MM.1S (cell line): ENCODE results near the gene MS4A7.

Experiments
- DNase-seq: peaks from one replicate; pipeline ENCODE4 v3.0.0-alpha.2; 2015
- H2AFZ ChIP-seq: fragments of 300-600 bp; sonication (generic); 2 replicates; pipeline ENCODE4 v1.6.0; 2016; ENCODE audit warnings: antibody characterized with exemption, low read length
- H3F3A ChIP-seq: fragments of 300-600 bp; sonication (generic); 2 replicates; pipeline ENCODE4 v1.6.1; 2016; ENCODE audit warnings: mild to moderate bottlenecking, antibody characterized with exemption, low read length, moderate library complexity, mixed read lengths; ENCODE audit not compliant: insufficient read depth
- H3K27ac ChIP-seq: fragments of 300-600 bp; sonication (generic); 2 replicates; pipeline ENCODE4 v1.5.1; 2016; ENCODE audit warnings: mild to moderate bottlenecking, low read length
- H3K27me3 ChIP-seq: fragments of 300-600 bp; sonication (generic); replicated peaks from 2 replicates; pipeline ENCODE4 v1.6.0; 2016; ENCODE audit warnings: low read length; ENCODE audit not compliant: insufficient read depth
- H3K36me3 ChIP-seq: fragments of 300-600 bp; sonication (generic); replicated peaks from 2 replicates; pipeline ENCODE4 v1.6.1; 2016; ENCODE audit warnings: mild to moderate bottlenecking, low read length, mixed read lengths; ENCODE audit not compliant: insufficient read depth
- H3K4me1 ChIP-seq: fragments of 300-600 bp; sonication (generic); 2 replicates; pipeline ENCODE4 v1.6.1; 2016; ENCODE audit warnings: low read length, mixed read lengths
- H3K4me2 ChIP-seq: fragments of 300-600 bp; sonication (generic); 2 replicates; pipeline ENCODE4 v1.6.0; 2016; ENCODE audit warnings: low read depth, low read length
- H3K4me3 ChIP-seq: fragments of 300-600 bp; sonication (generic); 2 replicates; pipeline ENCODE4 v1.5.1; 2016; ENCODE audit warnings: low read length, mixed read lengths
- H3K79me2 ChIP-seq: fragments of 300-600 bp; sonication (generic); 2 replicates; pipeline ENCODE4 v1.6.1; 2016; ENCODE audit warnings: mixed run types, low read length, mixed read lengths
- H3K9ac ChIP-seq: fragments of 300-600 bp; sonication (generic); 2 replicates; pipeline ENCODE4 v1.6.1; 2016; ENCODE audit warnings: low read length, mixed read lengths
- H3K9me2 ChIP-seq: fragments of 300-600 bp; sonication (generic); replicated peaks from 2 replicates; pipeline ENCODE4 v1.6.1; 2016; ENCODE audit warnings: mild to moderate bottlenecking, low read length, mixed read lengths; ENCODE audit not compliant: insufficient read depth
- H3K9me3 ChIP-seq: fragments of 300-600 bp; sonication (generic); replicated peaks from 2 replicates; pipeline ENCODE4 v1.6.1; 2016; ENCODE audit warnings: mild to moderate bottlenecking, low read length, mixed read lengths; ENCODE audit not compliant: insufficient read depth
- H4K20me1 ChIP-seq: fragments of 300-600 bp; sonication (generic); 2 replicates; pipeline ENCODE4 v1.6.1; 2016; ENCODE audit warnings: mild to moderate bottlenecking, low read length, moderate library complexity, mixed read lengths; ENCODE audit not compliant: insufficient read depth
- EZH2 ChIP-seq: fragments of 300-600 bp; sonication (generic); optimal IDR thresholded peaks from 2 replicates; pipeline ENCODE3; 2017; ENCODE audit warnings: low read depth, mild to moderate bottlenecking, antibody characterized with exemption, low read length, mixed read lengths
- EZH2phosphoT487 ChIP-seq: fragments of 300-600 bp; sonication (generic); IDR thresholded peaks from 2 replicates; pipeline ENCODE4 v1.6.1; 2018; ENCODE audit warnings: antibody characterized with exemption, low read length
- TF ChIP-seq, protein P1 (sequence below): fragments of 300-600 bp; sonication (generic); IDR thresholded peaks from 2 replicates; pipeline ENCODE4 v1.5.1; 2016; ENCODE audit warnings: antibody characterized with exemption, low read length, mixed read lengths

Gene MS4A7

GRCh38 chr11:60343094-60343704 is 35.1 kb upstream of the MS4A7 start:
- no peaks in the 10 kb centered on the region for H3K4me1 ChIP-seq
- no peak overlapping the region for H2AFZ ChIP-seq
- H3K9me2 ChIP-seq: no peaks in the 10 kb centered on the region
- H3K79me2 ChIP-seq: no peaks in the 10 kb centered on the region
- H3K4me2 ChIP-seq: no peak overlapping the region
- peak; percentile 44 for DNase-seq
- TF ChIP-seq, protein P1, sequence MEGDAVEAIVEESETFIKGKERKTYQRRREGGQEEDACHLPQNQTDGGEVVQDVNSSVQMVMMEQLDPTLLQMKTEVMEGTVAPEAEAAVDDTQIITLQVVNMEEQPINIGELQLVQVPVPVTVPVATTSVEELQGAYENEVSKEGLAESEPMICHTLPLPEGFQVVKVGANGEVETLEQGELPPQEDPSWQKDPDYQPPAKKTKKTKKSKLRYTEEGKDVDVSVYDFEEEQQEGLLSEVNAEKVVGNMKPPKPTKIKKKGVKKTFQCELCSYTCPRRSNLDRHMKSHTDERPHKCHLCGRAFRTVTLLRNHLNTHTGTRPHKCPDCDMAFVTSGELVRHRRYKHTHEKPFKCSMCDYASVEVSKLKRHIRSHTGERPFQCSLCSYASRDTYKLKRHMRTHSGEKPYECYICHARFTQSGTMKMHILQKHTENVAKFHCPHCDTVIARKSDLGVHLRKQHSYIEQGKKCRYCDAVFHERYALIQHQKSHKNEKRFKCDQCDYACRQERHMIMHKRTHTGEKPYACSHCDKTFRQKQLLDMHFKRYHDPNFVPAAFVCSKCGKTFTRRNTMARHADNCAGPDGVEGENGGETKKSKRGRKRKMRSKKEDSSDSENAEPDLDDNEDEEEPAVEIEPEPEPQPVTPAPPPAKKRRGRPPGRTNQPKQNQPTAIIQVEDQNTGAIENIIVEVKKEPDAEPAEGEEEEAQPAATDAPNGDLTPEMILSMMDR: peak; percentile 58
- TF ChIP-seq EZH2phosphoT487 (no peak), EZH2 (no peak)
- H3K27ac ChIP-seq: no peak overlapping the region
- no peaks in the 10 kb centered on the region for H4K20me1 ChIP-seq
- no peak overlapping the region for H3K9ac ChIP-seq
- no peaks in the 10 kb centered on the region for H3K9me3 ChIP-seq
- no peaks in the 10 kb centered on the region for H3F3A ChIP-seq
- no peak overlapping the region for H3K4me3 ChIP-seq
- no peaks in the 10 kb centered on the region for H3K27me3 ChIP-seq
- no peaks in the 10 kb centered on the region for H3K36me3 ChIP-seq

- Histone ChIP-seq H3K27ac (no peak overlapping the region), H3K36me3 (no peaks in the 10 kb centered on the region), H2AFZ (no peak overlapping the region), H3K9me2 (no peaks in the 10 kb centered on the region), H3K4me3 (no peak overlapping the region), H3K4me1 (no peaks in the 10 kb centered on the region), H4K20me1 (no peaks in the 10 kb centered on the region), H3K79me2 (no peaks in the 10 kb centered on the region), H3K27me3 (no peaks in the 10 kb centered on the region), H3K9me3 (no peaks in the 10 kb centered on the region), H3K4me2 (no peak overlapping the region), H3K9ac (no peak overlapping the region), H3F3A (no peaks in the 10 kb centered on the region)
- TF ChIP-seq EZH2phosphoT487 (no peak), EZH2 (no peak)
- TF ChIP-seq, protein P1: no peak
- no peak for DNase-seq
These were observed 34.2 kb upstream of the MS4A7 start for GRCh38 chr11:60344146-60344545.

DNA sequence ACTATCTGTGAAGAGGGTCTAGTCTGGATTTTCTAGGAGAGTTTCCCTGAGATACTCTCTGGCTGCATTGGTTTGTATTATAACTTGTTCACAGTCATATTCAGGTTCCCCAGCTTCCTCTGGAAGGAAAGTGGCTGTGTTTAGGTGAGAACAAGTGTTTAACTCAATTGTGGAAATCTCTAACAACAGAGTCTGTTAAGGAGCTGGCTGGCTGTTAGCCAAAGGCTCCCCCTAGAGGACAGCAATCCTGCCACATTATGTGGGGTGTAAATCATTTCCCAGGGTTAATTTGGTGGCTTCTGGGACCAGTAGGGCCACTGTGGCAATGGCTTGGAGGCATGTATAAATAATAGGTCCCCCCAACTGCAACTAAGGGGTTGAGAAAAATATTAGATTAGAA is 32.8 kb upstream of the MS4A7 start:
- Histone ChIP-seq H3K4me2 (no peak overlapping the region), H3K4me1 (no peaks in the 10 kb centered on the region), H3K27ac (no peak overlapping the region), H3K9me2 (no peaks in the 10 kb centered on the region), H4K20me1 (no peaks in the 10 kb centered on the region), H3K27me3 (no peaks in the 10 kb centered on the region), H3K9me3 (no peaks in the 10 kb centered on the region), H3K36me3 (no peaks in the 10 kb centered on the region), H3K79me2 (no peaks in the 10 kb centered on the region), H2AFZ (no peak overlapping the region), H3F3A (no peaks in the 10 kb centered on the region), H3K9ac (no peak overlapping the region), H3K4me3 (no peak overlapping the region)
- peak; percentile 33 for DNase-seq
- TF ChIP-seq, protein P1: peak; percentile 73
- TF ChIP-seq EZH2 (no peak), EZH2phosphoT487 (no peak)
